ENCODE data around the gene PODXL. TPM values are rescaled to one million over a fixed set of nuclear protein-coding genes. Genes with fewer than 3 reads are reported as not detected.

The PODXL gene
- total and polyA plus RNA-seq, 2 of the 8 experiments (the other 6 are each of a cell fraction or from before 2014, with no cell fraction given), result 638 to 925 TPM

GRCh38 chr7:131578602-131579001, 22.2 kb upstream of the PODXL start:
- H2AFZ ChIP-seq (ENCODE audit: low read length), result no peak overlapping the region
- peak overlapping the region; percentile 15; the same call in 1 of the 2 replicates for H2BK5ac ChIP-seq (ENCODE audit: low read depth, low read length)
- peak overlapping the region; percentile 47 for H4K91ac ChIP-seq (replicated peaks; ENCODE audit: insufficient read length, low read length)
- H3K18ac ChIP-seq (ENCODE audit: extremely low read depth, low read length), result no peak overlapping the region
- no peak overlapping the region for H3K4me2 ChIP-seq (ENCODE audit: insufficient read depth in 1 of 2, low read depth in 2 of 2, low read length in 2 of 2)
- WGBS, 2 experiments (ENCODE audit: extremely low coverage in 1 of 2, insufficient coverage in 1 of 2, insufficient read length in 1 of 2, insufficient replicate concordance in 2 of 2, low coverage in 1 of 2, low lambda C conversion rate in 2 of 2, missing lambda C conversion rate in 1 of 2), result 71% methylated on average over 3 of the region's 3 CpGs; no CpG with 5 or more reads in 1 of the 2 experiments
- peaks cover 0 to 10% (median 6%) of the 10 kb centered on the region in 4 experiments; a peak in 4 of 7 replicates for H3K4me1 ChIP-seq (replicated peaks in 1 of 4; ENCODE audit: control insufficient read depth in 3 of 4, insufficient read depth in 4 of 4, low read length in 3 of 4)
- no peaks in the 10 kb centered on the region for H4K20me1 ChIP-seq (replicated peaks in 1 of 2; ENCODE audit: control insufficient read depth in 1 of 2, insufficient read depth in 2 of 2, low read length in 2 of 2)
- H2BK120ac ChIP-seq (replicated peaks; ENCODE audit: low read depth, low read length), result no peak overlapping the region
- no peak overlapping the region for H3K14ac ChIP-seq (ENCODE audit: insufficient read length)
- no peaks in the 10 kb centered on the region for H3K9me3 ChIP-seq (ENCODE audit: insufficient read depth in 2 of 2, low read depth in 1 of 2, low read length in 1 of 2)
- no peaks in the 10 kb centered on the region for H3K79me2 ChIP-seq (ENCODE audit: control insufficient read depth in 1 of 2, insufficient read depth in 2 of 2, low read length in 2 of 2)
- no peak overlapping the region for H3K27ac ChIP-seq (ENCODE audit: low read depth, low read length)
- H3K23ac ChIP-seq (ENCODE audit: insufficient read length), result no peak overlapping the region
- H4K8ac ChIP-seq (ENCODE audit: extremely low read depth, insufficient read depth, low read length), result no peak overlapping the region
- FAIRE-seq (no peak), DNase-seq (ENCODE audit: low read depth in 1 of 2, low spot score in 2 of 2) (no peak)
- no peak overlapping the region for H4K5ac ChIP-seq (ENCODE audit: insufficient read length, low read depth, low read length)
- H2BK15ac ChIP-seq (ENCODE audit: low read length), result no peak overlapping the region
- peak overlapping the region; percentile 88; the same call in 1 of the 2 replicates for H2BK20ac ChIP-seq (ENCODE audit: low read length)
- no peaks in the 10 kb centered on the region for H3K36me3 ChIP-seq (ENCODE audit: control insufficient read depth in 2 of 4, insufficient read depth in 4 of 4, low read length in 3 of 4)
- no peak overlapping the region for H3K56ac ChIP-seq (replicated peaks; ENCODE audit: insufficient read length, low read depth, low read length)
- no peaks in the 10 kb centered on the region for H3K79me1 ChIP-seq (ENCODE audit: low read depth, low read length)
- CTCF ChIA-PET (ENCODE audit: partially characterized antibody), result interaction anchor here (0.8 to 4.9 kb wide), 5 partner anchors 10 to 77 kb away, joined by 3 to 25 read pairs (median 3); no protein-coding TSS in a partner anchor
- H2BK12ac ChIP-seq (ENCODE audit: low read depth, low read length), result peak overlapping the region; percentile 96
- POLR2A ChIA-PET (ENCODE audit: partially characterized antibody), result interaction anchor here (1.1 kb wide), 1 partner anchor 18 kb away, joined by 3 read pairs; no protein-coding TSS in a partner anchor
- no peaks in the 10 kb centered on the region; a peak in 1 of 7 replicates for H3K27me3 ChIP-seq (replicated peaks in 1 of 4; ENCODE audit: control insufficient read depth in 3 of 4, extremely low read depth in 1 of 4, insufficient read depth in 3 of 4, low read length in 3 of 4)
- no peak overlapping the region for H3K4ac ChIP-seq (replicated peaks; ENCODE audit: insufficient read length, low read depth, low read length)
- no peak overlapping the region for H2AK5ac ChIP-seq (ENCODE audit: low read depth, low read length)
- H3K4me3 ChIP-seq (ENCODE audit: extremely low read depth in 1 of 4, insufficient read depth in 2 of 4, low read depth in 3 of 4, low read length in 4 of 4), result no peak overlapping the region
- H3K9ac ChIP-seq (replicated peaks in 1 of 4; ENCODE audit: extremely low read depth in 1 of 4, low read depth in 3 of 4, low read length in 3 of 4), result no peak overlapping the region
- no peaks in the 10 kb centered on the region for H3K23me2 ChIP-seq (ENCODE audit: low read depth, low read length)
- TF ChIP-seq BCL11A (IDR thresholded peaks at IDR 0.05; ENCODE audit: low read depth in 2 of 2, low read length in 2 of 2), result no peak
- no peak for TF ChIP-seq ASH2L (IDR thresholded peaks at IDR 0.05; ENCODE audit: low read length)
- peak in 1 of 2 experiments; percentile 40; a peak in 3 of 4 replicates for TF ChIP-seq RAD21 (IDR thresholded peaks at IDR 0.05 in 1 of 2, conservative IDR thresholded peaks at IDR 0.05 in 1 of 2; ENCODE audit: low read depth in 2 of 2, low read length in 2 of 2)
- no peak for TF ChIP-seq TAF7 (optimal IDR thresholded peaks at IDR 0.05; ENCODE audit: borderline replicate concordance, low read depth, low read length)
- TF ChIP-seq YY1 (IDR thresholded peaks at IDR 0.05; ENCODE audit: low read depth, low read length), result no peak
- TF ChIP-seq FOSL1 (IDR thresholded peaks at IDR 0.05; ENCODE audit: insufficient read depth, low read depth, low read length), result no peak
- TF ChIP-seq EP300 (IDR thresholded peaks at IDR 0.05; ENCODE audit: borderline replicate concordance in 1 of 2, low read depth in 2 of 2, low read length in 2 of 2), result no peak

Data from H1 (cell line).